ENCODE data around the gene NLRX1.

DNA sequence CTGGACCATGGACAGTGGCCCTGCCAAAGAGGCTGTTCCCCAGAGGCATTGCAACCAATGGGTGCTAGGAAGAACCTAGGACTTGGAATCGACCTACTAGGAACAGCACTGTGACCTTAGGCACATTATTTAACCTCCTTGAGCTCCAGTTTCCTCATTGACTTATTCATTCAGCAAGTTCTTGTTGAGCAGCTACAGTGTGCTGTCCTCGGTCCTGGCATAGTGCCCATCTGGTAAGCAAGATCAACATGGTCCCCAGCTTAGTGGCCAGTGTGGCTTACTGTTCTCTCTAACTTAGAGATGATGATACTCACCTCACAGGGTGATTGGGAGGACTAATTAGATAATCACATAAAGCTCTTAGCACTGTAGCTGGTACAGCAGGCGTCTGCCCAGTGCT lies 11.5 kb upstream of the NLRX1 start:
- TF ChIP-seq, protein P1, sequence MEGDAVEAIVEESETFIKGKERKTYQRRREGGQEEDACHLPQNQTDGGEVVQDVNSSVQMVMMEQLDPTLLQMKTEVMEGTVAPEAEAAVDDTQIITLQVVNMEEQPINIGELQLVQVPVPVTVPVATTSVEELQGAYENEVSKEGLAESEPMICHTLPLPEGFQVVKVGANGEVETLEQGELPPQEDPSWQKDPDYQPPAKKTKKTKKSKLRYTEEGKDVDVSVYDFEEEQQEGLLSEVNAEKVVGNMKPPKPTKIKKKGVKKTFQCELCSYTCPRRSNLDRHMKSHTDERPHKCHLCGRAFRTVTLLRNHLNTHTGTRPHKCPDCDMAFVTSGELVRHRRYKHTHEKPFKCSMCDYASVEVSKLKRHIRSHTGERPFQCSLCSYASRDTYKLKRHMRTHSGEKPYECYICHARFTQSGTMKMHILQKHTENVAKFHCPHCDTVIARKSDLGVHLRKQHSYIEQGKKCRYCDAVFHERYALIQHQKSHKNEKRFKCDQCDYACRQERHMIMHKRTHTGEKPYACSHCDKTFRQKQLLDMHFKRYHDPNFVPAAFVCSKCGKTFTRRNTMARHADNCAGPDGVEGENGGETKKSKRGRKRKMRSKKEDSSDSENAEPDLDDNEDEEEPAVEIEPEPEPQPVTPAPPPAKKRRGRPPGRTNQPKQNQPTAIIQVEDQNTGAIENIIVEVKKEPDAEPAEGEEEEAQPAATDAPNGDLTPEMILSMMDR (conservative IDR thresholded peaks at IDR 0.05 in 1 of 2, IDR thresholded peaks at IDR 0.05 in 1 of 2; ENCODE audit: low read depth in 1 of 2, low read length in 2 of 2), result no peak
- no peak for TF ChIP-seq EZH2 (IDR thresholded peaks at IDR 0.05; ENCODE audit: low read length, missing control alignments)
